HT1080 (cell line): Measurements from ENCODE around the gene TMEM131L. TPM values are rescaled to one million over a fixed set of nuclear protein-coding genes. Genes with fewer than 3 reads are reported as not detected.
"Not testable (repeated sequence)": the region's sequence is repeated elsewhere in the genome, so short reads cannot be mapped to it uniquely, and the experiment has no call there.

Experiments
- DNase-seq: peaks from one replicate; pipeline ENCODE4 v3.0.0-alpha.2; 2015; ENCODE audit warnings: low read depth
- total RNA-seq: library from RNA; depleted of rRNA; stranded (reverse); fragments of >200 nt; shearing (Covaris generic); gene quantifications from 2 replicates; pipeline ENCODE4 v1.2.3, GENCODE V29; 2014

The TMEM131L gene
- total RNA-seq, 1 experiment from 2014 or later = 10.0 TPM

DNA sequence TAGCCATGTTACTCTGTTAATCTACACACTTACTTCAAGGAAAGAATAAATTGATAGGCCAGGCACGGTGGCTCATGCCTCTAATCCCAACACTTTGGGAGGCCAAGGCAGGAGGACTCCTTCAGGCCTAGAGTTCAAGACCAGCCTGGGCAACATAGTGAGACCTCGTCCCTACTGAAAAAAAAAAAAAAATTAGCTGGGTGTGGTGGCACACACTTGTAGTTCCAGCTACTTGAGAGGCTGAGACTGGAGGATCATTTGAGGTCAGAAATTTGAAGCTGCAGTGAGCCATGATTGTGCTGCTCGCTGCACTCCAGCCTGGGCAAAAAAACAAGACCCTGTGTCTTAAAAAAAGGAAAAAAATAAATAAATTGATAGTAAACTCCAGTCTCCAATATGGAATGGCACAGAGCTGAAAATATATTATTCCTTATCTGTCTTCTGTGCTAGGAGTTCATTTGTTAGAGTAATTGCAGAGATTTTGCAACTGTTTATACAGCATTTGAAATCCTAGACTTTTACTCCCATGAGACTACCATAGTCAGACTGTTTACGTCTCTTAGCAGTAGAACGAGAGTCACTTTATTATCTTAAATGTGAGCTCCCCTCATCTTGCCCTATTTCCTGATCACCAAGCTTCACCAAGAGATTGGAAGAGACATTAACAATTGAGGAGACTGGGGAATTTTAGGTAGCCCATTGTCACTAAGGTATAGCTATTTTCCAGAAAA lies 18.8 kb upstream of the TMEM131L start:
- DNase-seq = no peak

DNA sequence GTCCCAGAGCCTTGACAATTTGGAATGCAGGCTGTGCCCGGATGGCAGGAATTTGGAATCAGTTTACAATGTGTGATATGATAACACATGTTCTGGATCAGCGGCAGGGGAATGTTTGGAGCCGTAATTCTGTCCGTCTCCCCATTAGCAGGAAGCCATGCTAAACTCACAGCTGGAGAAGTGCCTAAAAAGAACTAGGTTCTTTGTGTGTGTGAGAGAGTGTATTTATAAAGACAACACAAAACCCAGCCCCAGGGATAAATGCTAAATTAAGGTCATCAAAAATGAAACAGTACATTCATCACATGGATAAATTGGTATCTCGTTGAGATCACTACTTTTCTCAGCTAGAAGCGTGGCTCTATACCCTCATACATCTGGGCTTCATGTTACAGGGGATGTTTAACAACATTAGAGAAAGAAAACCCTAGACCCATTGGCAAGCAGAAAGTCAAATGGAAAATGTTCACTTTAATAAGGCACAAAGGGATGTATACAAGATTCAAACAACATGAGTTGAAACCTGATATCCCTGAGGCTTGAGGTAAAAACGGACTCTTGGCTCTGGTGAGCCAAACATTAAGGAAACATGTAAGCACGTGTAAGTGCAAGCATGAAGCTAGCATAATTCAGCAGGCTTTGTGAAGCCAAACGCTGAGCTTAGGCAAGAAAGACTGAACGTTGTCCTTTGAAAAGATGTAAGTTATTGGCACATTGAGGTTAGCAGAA lies 18.0 kb upstream of the TMEM131L start:
- no peak for DNase-seq

DNA sequence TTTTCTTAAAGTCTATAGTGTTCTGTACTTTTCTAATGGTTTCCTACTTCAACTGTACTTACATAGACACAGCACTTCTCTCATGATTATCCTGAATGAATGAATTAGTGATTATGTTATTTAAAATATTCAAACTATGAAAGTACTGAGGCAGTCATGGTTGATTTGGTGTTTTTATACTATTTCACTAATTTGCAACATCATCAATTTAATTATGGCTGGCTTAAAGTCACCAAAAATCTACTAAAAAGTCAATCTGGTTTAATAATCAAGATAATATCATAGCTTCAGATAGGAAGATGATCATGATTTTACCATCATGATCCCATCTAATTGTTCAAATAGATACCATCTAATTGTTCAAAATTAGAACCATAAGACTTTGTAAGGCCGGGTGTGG lies 16.8 kb upstream of the TMEM131L start:
- no peak for DNase-seq

DNA sequence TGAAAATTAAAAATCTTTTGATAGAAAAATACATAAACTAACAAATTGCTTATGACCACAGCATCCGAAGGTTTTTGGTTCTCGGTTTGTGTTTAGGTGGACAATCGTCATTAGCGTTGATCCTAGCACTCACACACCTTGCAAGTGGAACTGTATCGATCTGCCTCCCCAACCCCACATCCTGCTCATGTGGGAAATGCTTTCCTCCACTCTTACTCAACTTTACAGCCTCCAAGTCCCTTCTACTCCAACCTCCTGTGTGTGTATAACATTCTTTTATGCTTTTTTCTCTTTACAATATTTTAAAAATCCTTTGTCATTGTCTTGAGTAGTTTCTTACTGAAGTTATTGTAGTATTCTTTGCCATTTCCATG lies 15.6 kb upstream of the TMEM131L start:
- DNase-seq = no peak

DNA sequence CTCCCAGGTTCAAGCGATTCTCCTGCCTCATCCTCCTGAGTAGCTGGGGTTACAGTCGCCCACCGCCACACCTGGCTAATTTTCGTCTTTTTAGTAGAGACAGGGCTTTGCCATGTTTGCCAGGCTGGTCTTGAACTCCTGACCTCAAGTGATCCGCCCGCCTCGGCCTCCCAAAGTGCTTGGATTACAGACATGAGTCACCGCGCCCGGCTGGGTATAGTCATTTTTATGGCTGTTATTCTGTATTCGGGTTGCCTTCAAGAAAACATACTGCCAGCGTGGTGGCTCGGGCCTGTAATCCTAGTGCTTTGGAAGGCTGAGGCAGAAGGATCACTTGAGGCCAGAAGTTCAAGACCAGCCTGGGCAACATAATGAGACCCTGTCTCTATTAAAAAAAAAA lies 15.0 kb upstream of the TMEM131L start:
- DNase-seq = peak; percentile 41

DNA sequence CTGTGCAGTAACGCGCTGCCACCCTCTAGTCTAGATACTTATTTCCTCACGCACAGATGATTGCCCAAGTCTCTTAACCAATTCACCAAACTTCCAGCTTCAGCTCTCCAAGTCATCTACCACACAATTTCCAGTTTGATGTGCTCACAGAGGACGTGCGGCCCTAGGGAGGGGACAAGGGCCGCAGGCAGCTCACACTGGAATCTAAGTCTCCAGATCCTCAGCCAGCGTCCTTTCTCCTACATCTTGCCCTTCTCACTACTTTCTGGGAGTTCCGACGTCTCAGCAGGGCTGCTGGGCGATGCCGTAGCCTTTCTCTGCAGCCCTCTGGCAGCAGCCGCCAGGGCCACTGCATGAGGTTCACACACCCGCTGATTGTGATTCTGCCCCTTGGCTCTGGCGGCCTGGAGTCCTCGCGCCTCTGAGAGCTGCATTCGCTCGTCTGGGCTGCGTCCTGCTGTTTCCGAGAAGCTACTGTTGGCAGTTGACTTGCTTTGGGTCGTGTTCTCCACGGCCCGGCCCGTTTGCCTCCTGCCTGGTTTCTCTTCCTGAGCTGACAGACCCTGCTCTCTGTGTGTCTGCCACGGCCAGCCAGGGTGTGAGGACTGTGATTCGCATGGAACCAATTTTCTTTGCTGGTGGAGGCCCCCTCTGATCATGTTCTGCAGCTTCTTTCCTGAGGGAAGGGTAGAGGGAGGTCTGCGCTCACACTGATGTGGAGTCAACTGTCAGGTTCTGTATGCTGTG lies 14.1 kb upstream of the TMEM131L start:
- no peak for DNase-seq

DNA sequence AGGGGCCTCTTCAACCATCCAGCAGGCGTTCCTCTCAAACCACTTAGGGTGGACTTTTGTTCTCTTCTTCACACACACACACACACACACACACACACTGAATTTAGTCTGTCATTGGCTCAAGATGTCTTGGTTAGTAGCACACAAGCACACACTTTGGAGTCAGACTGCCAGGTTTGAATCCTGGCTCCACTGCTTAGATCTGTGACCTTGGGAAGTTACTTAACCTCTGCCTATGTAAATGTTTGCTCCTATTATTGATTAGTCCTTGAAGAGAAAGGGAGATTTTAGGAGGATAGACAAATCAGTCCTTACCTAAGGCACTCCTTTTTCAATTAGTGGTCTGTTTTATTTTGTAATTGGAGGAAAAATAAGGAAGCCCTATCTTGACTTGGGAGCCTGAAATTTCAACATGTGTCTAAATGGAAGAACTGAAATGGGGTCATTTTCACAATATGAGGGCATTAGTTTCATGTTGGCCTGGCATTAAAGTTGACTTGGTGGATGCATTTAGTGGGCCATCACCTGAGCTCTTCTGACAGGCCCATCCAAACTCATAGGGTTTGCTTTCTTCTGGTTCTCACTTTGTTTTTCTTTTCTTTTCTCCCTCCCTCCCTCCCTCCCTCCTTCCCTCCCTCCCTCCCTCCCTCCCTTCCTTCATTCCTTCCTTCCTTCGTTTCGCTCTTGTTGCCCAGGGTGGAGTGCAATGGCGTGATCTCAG lies 13.3 kb upstream of the TMEM131L start:
- no peak for DNase-seq

DNA sequence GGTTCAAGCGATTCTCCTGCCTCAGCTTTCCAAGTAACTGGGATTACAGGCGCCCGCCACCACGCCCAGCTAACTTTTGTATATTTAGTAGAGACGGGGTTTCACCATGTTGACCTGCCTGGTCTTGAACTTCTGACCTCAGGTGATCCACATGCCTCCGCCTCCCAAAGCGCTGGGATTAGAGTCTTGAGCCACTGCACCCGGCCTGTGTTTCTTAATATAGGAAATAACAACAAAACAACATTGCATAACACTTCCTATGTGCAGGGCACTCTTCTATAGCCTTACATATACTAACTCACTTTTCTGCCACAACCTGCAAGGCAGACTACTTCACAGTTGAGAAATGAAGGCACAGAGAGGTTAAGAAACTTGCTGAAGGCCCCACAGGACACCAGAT lies 12.8 kb upstream of the TMEM131L start:
- no peak for DNase-seq

DNA sequence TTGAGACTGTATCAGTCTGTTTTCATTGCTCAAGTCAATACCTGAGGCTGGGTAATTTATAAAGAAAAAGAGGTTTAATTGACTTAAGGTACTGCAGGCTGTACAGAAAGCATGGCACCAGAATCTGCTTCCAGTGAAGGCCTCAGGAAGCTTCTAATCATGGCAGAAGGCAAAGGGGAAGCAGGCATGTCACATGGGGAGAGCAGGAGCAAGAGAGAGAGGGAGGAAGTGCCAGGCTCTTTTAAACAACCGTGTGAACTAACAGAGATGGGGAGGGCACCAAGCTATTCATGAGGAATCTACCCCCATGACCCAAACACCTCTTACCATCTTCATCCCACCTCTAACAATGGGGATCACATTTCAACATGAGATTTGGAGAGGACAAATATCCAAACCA lies 7.2 kb upstream of the TMEM131L start:
- no peak for DNase-seq

DNA sequence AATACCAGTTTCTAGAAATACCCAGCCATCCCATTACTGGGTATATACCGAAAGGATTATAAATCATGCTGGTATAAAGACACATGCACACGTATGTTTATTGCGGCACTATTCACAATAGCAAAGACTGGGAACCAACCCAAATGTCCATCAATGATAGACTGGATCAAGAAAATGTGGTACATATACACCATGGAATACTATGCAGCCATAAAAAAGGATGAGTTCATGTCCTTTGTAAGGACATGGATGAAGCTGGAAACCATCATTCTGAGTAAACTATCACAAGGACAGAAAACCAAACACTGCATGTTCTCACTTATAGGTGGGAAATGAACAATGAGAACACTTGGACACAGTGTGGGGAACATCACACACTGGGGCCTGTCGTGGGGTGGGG lies 4.6 kb upstream of the TMEM131L start:
- not testable (repeated sequence) for DNase-seq

DNA sequence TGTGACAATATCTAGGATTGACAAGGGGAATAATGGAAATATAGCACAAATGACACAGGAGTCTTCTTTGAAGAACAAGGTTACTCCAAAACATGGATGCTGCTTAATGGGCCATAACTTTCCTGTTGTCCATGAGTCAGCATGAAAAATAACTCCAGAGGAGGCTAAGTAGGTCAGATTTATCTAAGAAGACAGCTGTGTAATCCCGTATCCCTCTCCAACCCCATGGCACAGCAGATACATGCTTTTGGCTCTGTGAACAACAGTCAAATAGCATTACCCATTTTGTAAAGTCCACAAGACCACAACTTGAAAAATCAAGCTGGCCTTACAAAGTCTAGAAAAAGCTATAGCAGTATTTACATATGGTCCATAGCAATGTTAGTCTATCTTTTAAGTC lies 2.1 kb upstream of the TMEM131L start:
- no peak for DNase-seq

DNA sequence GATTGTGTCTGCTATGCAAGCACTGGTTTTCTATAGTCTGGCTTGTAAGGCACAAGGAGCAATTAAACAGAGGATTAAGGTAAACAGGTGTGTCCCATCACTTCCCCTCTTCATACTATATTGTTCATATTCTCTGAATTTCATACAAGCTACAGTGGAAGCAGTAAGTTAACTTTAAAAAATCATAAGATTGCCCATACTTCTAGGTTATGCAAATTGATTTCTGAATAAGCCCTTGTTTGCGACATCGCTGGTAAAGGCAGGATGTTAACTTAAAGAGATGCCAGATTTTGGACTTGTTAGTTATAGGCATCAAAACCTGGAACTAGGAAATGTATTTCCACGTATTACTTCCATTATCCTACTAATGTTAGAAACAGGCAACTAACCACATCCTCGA lies 1.0 kb upstream of the TMEM131L start:
- no peak for DNase-seq

DNA sequence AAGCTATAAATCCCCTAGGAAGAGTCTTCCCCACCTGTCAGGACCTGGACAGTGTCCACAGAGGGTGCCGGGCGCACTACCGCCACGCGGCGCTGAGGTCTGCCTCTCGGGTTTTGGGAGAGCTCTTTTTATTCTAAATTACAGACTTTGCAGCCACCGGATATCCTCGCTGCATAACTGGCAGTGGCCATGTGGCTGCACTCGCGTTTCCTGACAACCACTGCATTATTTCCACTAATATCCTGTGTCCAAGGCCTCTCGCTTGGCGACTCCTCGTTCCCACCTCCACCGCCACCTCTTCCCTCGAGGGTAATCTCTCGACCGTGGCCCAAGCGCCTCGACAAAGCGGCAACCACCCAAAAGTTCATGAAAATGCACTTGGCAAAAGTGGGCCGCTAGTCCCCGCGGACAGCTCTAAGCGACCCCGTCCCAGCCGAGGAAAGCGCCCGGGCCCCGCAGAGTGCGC lies 512 bp upstream of the TMEM131L start:
- peak; percentile 51 for DNase-seq

DNA sequence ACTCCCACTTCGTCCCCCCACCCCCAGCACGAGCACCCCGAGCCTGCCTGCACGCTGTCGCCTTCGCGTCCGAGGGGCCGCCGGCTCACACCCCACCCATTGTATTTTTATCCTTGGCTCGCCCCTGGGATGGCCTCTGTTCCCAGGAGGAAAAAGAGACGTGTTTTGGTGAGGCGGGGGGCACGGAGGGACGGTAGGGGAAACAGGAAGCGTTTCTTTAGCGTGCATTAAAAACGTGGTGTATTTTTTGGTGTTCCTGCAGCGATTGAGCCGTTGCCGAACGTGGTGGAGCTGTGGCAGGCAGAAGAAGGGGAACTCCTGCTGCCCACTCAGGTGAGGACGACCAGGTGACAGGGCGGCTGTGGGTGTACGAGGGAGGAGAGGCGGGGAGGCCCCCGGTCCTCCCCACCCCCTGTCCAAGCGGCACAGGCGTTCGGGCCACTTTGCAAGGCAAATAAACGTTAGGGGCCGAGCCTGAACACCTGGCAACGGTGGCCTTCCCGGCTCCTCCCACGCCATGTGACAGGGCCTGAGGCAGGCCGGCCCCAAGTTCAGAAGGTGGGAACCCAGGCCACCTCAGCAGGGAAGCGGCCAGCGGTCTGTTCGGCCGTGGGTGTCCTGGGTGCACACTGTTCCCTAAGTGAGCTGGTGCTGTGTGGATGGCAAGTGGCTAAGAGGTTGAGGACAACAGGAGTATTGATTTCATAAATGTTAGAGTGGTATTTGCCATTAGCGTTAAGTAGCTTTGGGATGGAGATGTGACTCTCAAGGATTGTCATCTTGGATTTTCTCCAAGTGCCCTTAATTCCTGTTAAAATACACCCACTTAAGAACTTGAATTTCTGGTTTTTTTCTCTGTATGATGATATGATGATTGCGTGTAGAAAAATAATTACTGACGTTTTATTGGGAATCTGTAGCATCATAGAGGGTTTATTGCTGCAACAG lies 1.1 kb downstream of the TMEM131L start:
- DNase-seq = no peak

DNA sequence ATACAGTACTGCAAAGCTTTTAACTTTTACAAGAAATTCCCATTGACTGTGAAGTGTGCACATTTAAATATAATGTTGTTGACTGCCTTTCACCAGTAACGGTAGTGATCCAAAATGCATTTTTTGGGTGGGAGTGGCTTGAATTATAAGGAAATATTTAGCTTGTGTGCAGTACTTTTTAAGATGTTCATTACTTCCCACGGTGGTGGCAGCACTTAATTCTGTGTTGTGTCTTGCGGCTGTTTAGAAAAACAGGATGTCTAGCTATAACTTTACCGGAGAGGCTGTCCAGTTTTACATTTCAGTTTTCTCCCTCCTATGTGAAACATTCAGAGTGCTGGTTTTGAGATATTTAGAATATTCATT lies 1.7 kb downstream of the TMEM131L start:
- DNase-seq = no peak

DNA sequence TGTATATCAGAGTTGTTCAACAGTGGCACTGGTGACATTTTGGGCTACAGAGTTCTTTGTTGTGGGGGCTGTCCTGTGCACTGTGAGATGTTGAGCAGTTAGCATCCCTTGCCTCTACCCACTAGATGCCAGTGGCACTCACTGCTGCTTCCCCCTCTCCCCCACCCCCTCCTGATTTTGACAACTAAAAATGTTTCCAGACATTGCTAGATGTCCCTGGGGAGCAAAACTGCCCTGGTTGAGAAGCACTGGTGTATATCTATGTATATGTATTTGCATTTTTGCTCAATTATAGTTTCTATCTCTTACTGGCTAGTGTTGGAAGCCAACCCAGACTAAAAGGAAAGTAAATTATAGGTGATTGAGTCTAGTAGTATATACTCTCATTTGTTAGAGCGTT lies 2.4 kb downstream of the TMEM131L start:
- no peak for DNase-seq

DNA sequence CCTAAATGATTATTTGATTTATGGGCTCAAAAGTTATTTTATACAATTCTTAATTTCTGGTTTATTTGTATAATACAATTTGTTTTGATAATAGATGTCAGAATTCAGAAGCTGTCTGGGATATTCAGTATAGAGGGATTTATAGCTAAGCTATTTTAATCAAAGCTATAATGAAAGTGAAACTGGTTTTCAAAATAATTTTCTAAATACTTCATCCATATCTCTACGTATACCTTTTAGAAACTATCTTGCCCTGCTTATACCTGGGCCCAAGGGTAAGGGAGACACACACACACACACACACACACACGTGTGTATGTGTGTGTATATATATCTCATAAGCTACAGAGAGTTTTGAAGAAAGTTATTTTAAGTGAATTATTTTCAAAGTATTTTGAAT lies 2.9 kb downstream of the TMEM131L start:
- no peak for DNase-seq

DNA sequence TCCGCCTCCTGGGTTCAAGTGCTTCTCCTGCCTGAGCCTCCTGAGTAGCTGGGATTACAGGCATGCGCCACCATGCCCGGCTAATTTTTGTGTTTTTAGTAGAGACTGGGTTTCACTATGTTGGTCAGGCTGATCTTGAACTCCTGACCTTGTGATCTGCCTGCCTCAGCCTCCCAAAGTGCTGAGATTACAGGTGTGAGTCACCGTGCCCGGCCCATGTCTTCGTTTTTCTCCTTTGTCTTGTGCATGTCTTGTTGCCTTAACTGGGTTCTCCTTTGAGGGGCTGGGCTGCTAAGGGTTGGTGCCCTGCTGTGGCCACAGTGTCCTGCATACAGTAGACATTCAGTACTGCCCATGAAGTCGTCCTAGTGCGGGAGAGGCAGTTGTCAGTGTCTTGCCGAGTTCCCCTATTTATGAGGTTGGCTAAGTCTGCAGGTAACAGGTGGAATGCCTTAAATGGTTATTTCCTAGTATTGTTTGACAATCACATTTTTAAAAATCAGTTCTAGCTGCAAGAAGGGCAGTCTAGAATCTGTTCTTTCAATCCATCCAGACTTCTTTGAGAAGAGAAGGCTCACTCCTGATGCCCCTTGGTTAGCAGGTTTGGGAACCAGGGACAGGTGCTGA lies 5.0 kb downstream of the TMEM131L start:
- not testable (repeated sequence) for DNase-seq

DNA sequence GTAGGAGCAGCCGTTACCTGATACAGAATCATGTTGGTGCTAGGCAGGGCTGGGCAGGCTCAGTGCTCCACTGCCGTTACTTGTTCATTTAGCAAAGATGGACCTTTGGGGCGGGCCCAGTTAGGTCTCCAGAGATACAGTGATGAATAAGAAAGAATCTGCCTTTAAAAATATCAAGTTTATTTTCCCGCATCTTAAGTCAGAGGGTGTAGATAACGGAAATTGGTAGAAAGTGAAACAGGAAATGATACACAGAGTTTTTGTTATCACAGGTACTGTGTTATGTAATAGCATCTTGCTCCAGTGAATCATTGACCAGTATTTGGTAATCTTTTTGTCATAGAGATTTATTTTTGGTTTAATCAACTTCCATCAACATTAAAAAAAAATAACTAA lies 5.5 kb downstream of the TMEM131L start:
- no peak for DNase-seq
